ENCODE results near the gene SLC47A2. TPM values are rescaled to one million over a fixed set of nuclear protein-coding genes. Genes with fewer than 3 reads are reported as not detected.

Gene SLC47A2
- total and polyA plus RNA-seq, 2 experiments from 2014 or later: not detected

GRCh38 chr17:19744922-19745757 lies 28.8 kb upstream of the SLC47A2 start:
- no peaks in the 10 kb centered on the region for H3K9me2 ChIP-seq (ENCODE audit: insufficient read depth)
- H3K9me3 ChIP-seq (ENCODE audit: low read depth): no peaks in the 10 kb centered on the region
- WGBS, 2 experiments (ENCODE audit: low coverage in 1 of 2, low lambda C conversion rate in 2 of 2, missing lambda C conversion rate in 2 of 2): 44 to 47% methylated on average over 45 to 50 of the region's 50 CpGs
- no peaks in the 10 kb centered on the region for H3K36me3 ChIP-seq (ENCODE audit: low read depth)
- H3F3A ChIP-seq (ENCODE audit: insufficient read depth): no peaks in the 10 kb centered on the region
- in situ Hi-C loops (cut with MboI): loop anchor here (10.0 kb wide), 1 partner anchor 60 kb away; no protein-coding TSS in a partner anchor
- H2AFZ ChIP-seq: no peak overlapping the region
- H3K4me2 ChIP-seq (ENCODE audit: unreplicated experiment): no peak overlapping the region
- H3K4me3 ChIP-seq: peak overlapping the region; percentile 26; the same call in 1 of the 2 replicates
- TF ChIP-seq EZH2phosphoT487 (IDR thresholded peaks at IDR 0.05; ENCODE audit: insufficient read depth, low read depth): no peak
- no peak for TF ChIP-seq EZH2 (IDR thresholded peaks at IDR 0.05; ENCODE audit: insufficient read depth, poor library complexity, severe bottlenecking)
- H3K79me2 ChIP-seq (ENCODE audit: insufficient read depth): no peaks in the 10 kb centered on the region
- H3K9ac ChIP-seq: no peak overlapping the region
- DNase-seq: peak; percentile 74
- peaks cover 7% of the 10 kb centered on the region for H3K4me1 ChIP-seq (ENCODE audit: insufficient read depth)
- no peak overlapping the region for H3K27ac ChIP-seq
- no peaks in the 10 kb centered on the region for H4K20me1 ChIP-seq (ENCODE audit: insufficient read depth)
- no peaks in the 10 kb centered on the region for H3K27me3 ChIP-seq (replicated peaks; ENCODE audit: insufficient read depth)

- H3K4me3 ChIP-seq: peak overlapping the region; percentile 26; the same call in 1 of the 2 replicates
- H3K4me2 ChIP-seq (ENCODE audit: unreplicated experiment): no peak overlapping the region
- DNase-seq: no peak
These were observed 28.1 kb upstream of the SLC47A2 start for GRCh38 chr17:19744492-19744891.

GRCh38 chr17:19743101-19744100 lies 27.0 kb upstream of the SLC47A2 start:
- TF ChIP-seq EZH2 (IDR thresholded peaks at IDR 0.05; ENCODE audit: insufficient read depth, poor library complexity, severe bottlenecking): no peak
- TF ChIP-seq EZH2phosphoT487 (IDR thresholded peaks at IDR 0.05; ENCODE audit: insufficient read depth, low read depth): no peak
- H3K9ac ChIP-seq: no peak overlapping the region
- H3K9me2 ChIP-seq (ENCODE audit: insufficient read depth): no peaks in the 10 kb centered on the region
- no peak overlapping the region for H2AFZ ChIP-seq
- 89 to 91% methylated on average over 21 to 31 of the region's 34 CpGs for WGBS, 2 experiments (ENCODE audit: low coverage in 1 of 2, low lambda C conversion rate in 2 of 2, missing lambda C conversion rate in 2 of 2)
- no peaks in the 10 kb centered on the region for H3K36me3 ChIP-seq (ENCODE audit: low read depth)
- in situ Hi-C loops (cut with MboI): loop anchor here (10.0 kb wide), 1 partner anchor 59 kb away; no protein-coding TSS in a partner anchor
- H3K4me1 ChIP-seq (ENCODE audit: insufficient read depth): peaks cover 4% of the 10 kb centered on the region
- no peaks in the 10 kb centered on the region for H3F3A ChIP-seq (ENCODE audit: insufficient read depth)
- no peak overlapping the region for H3K4me3 ChIP-seq
- no peak overlapping the region for H3K4me2 ChIP-seq (ENCODE audit: unreplicated experiment)
- H3K9me3 ChIP-seq (ENCODE audit: low read depth): no peaks in the 10 kb centered on the region
- H4K20me1 ChIP-seq (ENCODE audit: insufficient read depth): no peaks in the 10 kb centered on the region
- no peaks in the 10 kb centered on the region for H3K79me2 ChIP-seq (ENCODE audit: insufficient read depth)
- no peak overlapping the region for H3K27ac ChIP-seq
- no peak for DNase-seq
- no peaks in the 10 kb centered on the region for H3K27me3 ChIP-seq (replicated peaks; ENCODE audit: insufficient read depth)

More at GRCh38 chr17:19744492-19744891, 28.1 kb upstream of the SLC47A2 start:
- in situ Hi-C loops (cut with MboI): loop anchor here (10.0 kb wide), 1 partner anchor 60 kb away; no protein-coding TSS in a partner anchor
- Histone ChIP-seq H3K9ac (no peak overlapping the region), H4K20me1 (ENCODE audit: insufficient read depth) (no peaks in the 10 kb centered on the region), H3K9me2 (ENCODE audit: insufficient read depth) (no peaks in the 10 kb centered on the region), H3K27ac (no peak overlapping the region), H3K4me1 (ENCODE audit: insufficient read depth) (peaks cover 7% of the 10 kb centered on the region), H3K36me3 (ENCODE audit: low read depth) (no peaks in the 10 kb centered on the region), H3K9me3 (ENCODE audit: low read depth) (no peaks in the 10 kb centered on the region), H2AFZ (peak overlapping the region; percentile 57; the same call in 1 of the 2 replicates), H3K27me3 (replicated peaks; ENCODE audit: insufficient read depth) (no peaks in the 10 kb centered on the region), H3F3A (ENCODE audit: insufficient read depth) (no peaks in the 10 kb centered on the region), H3K79me2 (ENCODE audit: insufficient read depth) (no peaks in the 10 kb centered on the region)
- TF ChIP-seq EZH2 (IDR thresholded peaks at IDR 0.05; ENCODE audit: insufficient read depth, poor library complexity, severe bottlenecking) (no peak), EZH2phosphoT487 (IDR thresholded peaks at IDR 0.05; ENCODE audit: insufficient read depth, low read depth) (no peak)
- WGBS, 2 experiments (ENCODE audit: low coverage in 1 of 2, low lambda C conversion rate in 2 of 2, missing lambda C conversion rate in 2 of 2): 11 to 20% methylated on average over 10 to 26 of the region's 26 CpGs

GRCh38 chr17:19742495-19742894 lies 26.1 kb upstream of the SLC47A2 start:
- Histone ChIP-seq H3F3A (ENCODE audit: insufficient read depth) (no peaks in the 10 kb centered on the region), H3K27me3 (replicated peaks; ENCODE audit: insufficient read depth) (no peaks in the 10 kb centered on the region), H4K20me1 (ENCODE audit: insufficient read depth) (no peaks in the 10 kb centered on the region), H2AFZ (no peak overlapping the region), H3K4me1 (ENCODE audit: insufficient read depth) (no peaks in the 10 kb centered on the region), H3K27ac (no peak overlapping the region), H3K9me3 (ENCODE audit: low read depth) (no peaks in the 10 kb centered on the region), H3K4me2 (ENCODE audit: unreplicated experiment) (no peak overlapping the region), H3K4me3 (no peak overlapping the region), H3K36me3 (ENCODE audit: low read depth) (no peaks in the 10 kb centered on the region), H3K79me2 (ENCODE audit: insufficient read depth) (no peaks in the 10 kb centered on the region), H3K9ac (no peak overlapping the region), H3K9me2 (ENCODE audit: insufficient read depth) (no peaks in the 10 kb centered on the region)
- no peak for DNase-seq
- 85 to 87% methylated on average over 10 of the region's 10 CpGs for WGBS, 2 experiments (ENCODE audit: low coverage in 1 of 2, low lambda C conversion rate in 2 of 2, missing lambda C conversion rate in 2 of 2)
- TF ChIP-seq EZH2 (IDR thresholded peaks at IDR 0.05; ENCODE audit: insufficient read depth, poor library complexity, severe bottlenecking): no peak
- no peak for TF ChIP-seq EZH2phosphoT487 (IDR thresholded peaks at IDR 0.05; ENCODE audit: insufficient read depth, low read depth)
- in situ Hi-C loops (cut with MboI): loop anchor here (10.0 kb wide), 1 partner anchor 58 kb away; no protein-coding TSS in a partner anchor
